GM12872 (cell line): ENCODE results near the gene CYP19A1.

ENCODE experiments used
- CTCF ChIP-seq: IDR thresholded peaks from 3 replicates; pipeline ENCODE4 v1.5.1; 2011; ENCODE audit warnings: low read depth, mild to moderate bottlenecking, low read length, moderate library complexity; ENCODE audit not compliant: insufficient read depth

CYP19A1 gene

GRCh38 chr15:51226576-51227210 lies 111.7 kb downstream of the CYP19A1 start:
- TF ChIP-seq CTCF, result no peak

- no peak for TF ChIP-seq CTCF
Measured at GRCh38 chr15:51224428-51224827, 114.0 kb downstream of the CYP19A1 start.

- TF ChIP-seq CTCF, result no peak
Measured at GRCh38 chr15:51223771-51224229, 114.6 kb downstream of the CYP19A1 start.

- TF ChIP-seq CTCF, result no peak
Measured at GRCh38 chr15:51218299-51218938, 120.0 kb downstream of the CYP19A1 start.

GRCh38 chr15:51212909-51213308 lies 125.5 kb downstream of the CYP19A1 start:
- TF ChIP-seq CTCF, result no peak

GRCh38 chr15:51212239-51212638 lies 126.2 kb downstream of the CYP19A1 start:
- TF ChIP-seq CTCF, result no peak

GRCh38 chr15:51205050-51205975 lies 133.1 kb downstream of the CYP19A1 start:
- TF ChIP-seq CTCF, result no peak
